Activated T-cell treated with anti-CD3 and anti-CD28 coated beads for 48 hours (primary cell): Measurements from ENCODE around the gene MED27.

Source experiments
- DNase-seq: peaks from one replicate; pipeline ENCODE4 v3.0.0-alpha.2; 2020; ENCODE audit warnings: low read depth

Gene MED27

DNA sequence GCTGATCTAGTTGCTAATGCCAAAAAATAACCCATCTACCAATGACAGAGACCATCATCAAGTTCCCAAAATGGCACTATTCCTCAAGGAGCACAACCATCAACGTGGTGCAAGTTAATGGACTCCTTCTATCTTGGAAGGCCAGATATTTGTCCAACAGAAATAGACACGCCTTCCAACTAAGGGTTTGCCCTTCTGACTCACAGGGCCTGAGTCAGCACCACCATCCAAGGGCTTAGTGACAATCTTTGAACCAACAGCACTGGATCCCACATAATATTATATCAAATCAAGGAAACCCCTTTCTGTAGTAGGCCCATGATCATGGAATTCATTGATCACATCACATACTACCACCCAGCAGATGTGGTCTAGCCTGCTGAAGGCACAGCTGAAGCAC is 84.3 kb downstream of the MED27 start:
- DNase-seq: no peak

DNA sequence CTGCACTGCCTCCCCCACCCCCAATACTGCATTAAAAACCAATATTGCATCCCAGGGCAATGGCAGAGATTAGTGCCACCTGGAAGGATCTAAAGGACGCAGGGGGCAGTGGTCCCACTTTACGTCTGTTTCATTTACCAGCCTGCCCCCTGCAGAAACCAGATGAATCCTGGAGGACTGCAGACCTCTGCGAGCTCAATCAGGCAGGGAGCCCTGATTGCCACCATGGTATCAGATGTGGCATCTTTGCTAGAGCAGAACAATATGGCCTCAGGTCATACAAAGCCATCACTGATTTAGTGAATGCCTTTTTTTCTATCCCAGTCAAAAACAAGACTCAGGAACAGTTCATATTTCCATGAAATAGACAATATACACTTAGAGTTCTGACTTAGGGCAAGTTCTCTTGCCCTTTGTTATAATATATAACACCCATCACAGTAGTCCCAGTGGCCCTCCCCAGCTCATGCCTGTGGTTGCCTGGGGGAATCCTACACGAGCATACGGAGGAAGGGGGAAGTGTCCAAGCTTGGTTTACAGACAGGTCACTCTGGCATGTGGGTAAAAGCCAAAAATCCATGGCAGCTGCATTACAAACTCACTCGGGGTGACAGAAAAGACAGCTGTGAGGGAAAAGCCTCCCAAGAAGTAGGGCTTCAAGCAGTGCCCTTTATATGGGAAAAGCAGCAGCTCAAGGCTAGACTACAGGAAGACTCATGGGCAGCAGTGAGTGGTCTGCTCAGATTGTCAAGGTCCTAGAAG is 85.1 kb downstream of the MED27 start:
- no peak for DNase-seq

DNA sequence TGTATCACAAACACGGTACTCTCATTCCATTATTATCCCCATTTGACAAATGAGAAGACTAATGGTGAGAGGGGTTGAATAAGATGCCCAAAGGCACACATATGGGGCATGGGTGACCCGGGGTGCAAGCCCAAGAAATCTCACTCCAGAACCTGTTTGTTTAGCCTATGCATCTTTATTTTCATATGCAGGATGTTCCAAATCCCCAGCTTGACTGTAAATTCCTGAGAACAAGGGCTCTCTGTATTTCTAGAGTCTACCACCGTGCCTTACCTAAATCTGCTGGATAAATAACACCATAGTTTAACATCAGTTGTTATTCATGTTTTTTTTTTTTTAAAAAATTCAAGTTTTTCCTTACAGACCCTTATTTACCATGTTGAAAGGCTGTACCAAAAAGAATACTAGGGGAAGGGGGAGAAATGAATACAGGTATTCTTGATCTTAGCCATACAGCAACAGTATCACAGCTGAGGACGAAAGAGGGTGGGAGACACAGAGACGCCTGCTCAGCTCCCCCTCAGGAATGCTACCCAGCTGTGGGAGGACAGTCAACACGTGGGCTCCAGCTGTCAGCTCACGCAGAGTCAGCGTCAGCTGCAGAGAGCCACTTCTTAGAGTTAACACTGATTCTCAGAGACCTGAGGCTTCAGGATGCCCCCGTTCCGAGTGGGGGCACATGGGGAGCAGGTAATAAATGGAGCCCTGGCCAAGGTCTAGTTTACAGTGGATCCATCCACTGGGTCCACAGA is 86.6 kb downstream of the MED27 start:
- no peak for DNase-seq

DNA sequence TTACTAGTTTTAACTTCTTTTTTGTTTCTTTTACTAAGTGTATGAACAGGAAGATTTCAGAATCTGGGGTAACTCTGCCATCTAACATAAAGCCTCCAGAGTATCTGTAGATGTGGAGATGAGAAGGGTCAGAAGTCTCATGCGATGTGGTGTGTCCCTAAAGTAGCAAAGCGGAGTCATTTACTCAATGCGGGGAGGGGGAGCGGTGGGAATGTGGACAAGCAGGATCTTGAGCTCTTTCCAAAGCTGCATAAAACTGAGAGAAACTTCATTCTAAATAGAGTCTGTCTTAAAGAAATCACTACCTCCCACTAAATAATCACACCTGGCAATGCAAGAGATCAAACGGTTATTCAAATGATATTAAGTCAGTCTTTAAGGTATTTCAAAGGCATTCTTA is 92.4 kb downstream of the MED27 start:
- DNase-seq: no peak

DNA sequence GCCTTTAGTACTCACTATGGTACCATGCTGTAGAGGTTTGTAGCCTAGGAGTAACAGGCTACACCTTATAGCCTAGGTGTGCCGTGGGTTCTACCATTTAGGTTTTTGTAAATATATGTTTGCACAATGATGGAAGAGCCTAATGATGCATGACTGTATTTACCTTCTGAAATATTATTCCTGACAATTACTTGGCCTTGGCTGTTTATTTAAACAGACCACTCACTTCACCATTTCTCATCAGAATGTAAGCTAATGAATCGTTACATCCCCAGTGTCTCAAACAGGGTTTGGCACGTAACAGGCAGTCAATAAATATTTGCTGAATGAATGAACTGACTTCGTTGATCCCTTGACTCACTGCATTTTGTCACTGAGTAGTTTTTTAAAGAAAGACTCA is 93.1 kb downstream of the MED27 start:
- no peak for DNase-seq

DNA sequence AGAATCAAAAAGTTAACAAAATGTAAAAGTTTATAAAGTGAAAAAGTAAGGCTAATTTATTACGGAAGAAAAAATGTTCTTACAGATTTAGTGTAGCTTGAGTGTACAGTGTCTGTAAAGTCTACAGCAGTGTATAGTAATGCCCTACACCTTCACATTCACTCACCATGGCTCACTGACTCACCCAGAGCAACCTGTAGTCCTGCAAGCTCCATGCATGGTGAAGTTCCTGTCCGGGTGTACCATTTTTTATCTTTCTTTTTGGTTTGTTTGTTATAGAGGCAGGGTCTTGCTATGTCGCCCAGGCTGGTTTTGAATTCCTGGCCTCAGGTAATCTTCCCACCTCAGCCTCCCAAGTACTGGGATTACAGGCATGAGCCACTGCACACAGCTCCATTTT is 93.6 kb downstream of the MED27 start:
- DNase-seq: no peak

DNA sequence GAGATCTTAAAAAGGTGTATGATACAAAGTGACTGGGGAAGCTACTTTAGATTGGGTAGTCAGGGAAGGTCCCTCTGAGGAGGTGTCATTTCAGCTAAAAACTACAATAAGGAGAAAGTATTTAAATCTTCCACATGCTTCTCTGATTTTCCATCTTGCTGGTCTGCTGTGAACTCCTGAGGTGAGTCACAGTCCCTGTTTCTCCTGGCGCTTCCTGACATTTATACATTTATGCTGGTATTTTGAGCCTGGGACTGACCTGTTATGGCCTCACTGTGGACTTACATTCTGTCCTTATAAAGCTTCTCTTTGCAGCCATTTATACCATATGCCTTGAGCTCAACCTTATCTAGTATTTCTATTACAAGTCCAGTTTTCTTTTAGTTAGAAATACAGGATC is 95.1 kb downstream of the MED27 start:
- no peak for DNase-seq

DNA sequence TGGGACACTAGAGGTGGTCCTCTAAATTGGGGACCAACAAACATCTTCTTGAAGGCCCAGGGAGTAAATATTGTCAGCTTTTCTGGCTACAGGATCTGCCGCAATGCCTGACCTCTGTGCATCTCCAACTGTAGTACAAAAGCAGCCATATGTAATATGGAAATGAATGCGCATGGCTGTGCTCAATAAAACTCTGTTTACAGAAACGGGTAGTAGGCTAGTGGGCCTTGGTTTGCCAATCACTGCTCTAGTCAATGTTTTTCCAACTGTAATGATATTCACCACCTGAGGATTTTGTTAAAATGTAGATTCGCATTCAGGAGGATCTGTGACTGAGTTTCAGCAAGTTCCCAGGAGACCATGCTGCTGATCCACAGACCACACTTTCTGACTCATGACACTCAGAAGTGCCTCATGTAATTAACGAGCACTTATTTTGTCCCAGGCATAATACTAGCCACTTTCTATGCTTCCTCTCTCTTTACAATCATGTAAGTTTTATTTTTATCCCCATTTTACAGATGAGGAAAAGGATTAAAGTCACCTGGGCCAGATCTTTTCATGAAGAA is 96.9 kb downstream of the MED27 start:
- DNase-seq: no peak

DNA sequence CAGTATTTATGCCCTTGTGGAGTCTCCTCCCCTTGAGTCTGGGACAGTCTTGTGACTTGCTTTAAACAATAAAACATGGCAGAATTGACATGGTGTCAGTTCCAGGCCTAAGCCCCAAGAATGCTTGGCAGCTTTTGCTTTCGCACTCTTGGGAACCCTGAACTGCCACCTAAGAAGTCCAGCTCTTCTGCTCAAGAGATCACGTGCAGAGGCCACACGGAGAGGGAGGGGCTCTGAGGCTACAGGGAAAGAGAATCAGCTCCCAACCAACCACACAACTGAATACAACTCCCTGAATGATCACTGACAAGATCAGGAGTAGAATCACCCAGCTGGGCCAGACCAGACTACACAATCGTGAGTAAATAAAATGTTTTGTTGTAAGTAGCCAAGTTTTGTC is 97.6 kb downstream of the MED27 start:
- DNase-seq: no peak

DNA sequence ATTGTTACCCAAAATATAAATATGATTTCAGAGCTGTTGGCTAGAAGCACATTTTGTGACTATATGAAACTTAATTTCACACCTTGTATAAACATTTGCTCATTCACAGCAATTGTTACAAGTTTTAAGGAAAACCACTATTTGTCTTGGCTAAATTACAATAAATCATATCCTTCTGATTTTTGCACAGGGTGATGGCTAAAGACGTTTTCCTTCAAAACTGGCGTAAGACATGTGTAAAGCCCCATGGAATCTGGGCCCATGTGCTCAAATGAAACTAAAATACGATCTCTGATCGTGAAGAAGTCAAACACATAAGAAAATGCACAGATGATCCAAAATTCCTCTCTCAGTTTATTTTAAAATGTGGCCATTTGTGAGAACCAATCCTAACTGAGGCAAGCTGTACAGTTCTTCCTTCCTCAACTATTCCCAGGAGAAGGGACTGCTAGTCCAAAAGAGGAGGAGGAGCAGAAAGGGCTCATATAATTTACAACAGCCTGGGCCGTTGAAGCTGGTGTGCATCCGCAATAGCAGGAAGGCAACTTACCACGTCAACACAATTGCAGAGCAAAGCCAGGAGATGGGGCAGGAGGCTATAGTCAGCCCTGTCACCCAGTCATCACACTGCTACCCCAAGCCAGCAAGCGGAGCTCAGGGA is 98.4 kb downstream of the MED27 start:
- no peak for DNase-seq

DNA sequence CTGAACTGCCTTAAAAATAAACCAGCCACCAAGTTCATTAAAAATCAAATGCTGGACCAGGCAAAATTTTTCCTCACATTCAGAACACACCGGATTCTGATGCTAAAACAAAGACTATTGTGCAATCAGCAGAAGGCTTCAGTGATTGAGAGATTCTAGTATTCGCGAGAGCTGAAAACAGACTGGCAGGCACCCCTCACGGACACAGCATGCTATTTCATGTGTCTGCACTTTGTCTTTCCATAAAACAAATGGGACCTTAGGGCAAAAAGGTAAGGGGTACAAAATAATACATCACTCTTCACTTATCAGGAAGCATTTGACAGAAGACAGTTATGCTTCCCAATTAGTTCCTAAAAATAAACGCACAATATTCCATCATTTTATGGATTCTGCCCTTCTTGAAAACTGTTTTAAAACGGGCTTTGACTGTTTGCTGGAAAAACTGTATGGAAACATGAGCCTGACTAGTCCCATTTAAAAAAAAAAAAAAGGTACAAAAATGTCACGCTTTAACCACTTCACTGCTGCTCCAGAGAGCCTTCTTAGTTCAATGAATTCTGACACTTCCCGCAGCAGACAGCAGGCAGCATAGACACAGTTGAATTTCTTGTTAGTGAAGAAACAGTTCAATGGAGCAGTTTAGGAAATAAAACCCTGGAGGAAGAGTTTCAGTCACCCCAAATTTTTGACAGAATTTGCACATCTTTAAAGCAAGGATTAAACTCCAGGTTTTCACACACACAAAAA is 99.2 kb downstream of the MED27 start:
- no peak for DNase-seq

DNA sequence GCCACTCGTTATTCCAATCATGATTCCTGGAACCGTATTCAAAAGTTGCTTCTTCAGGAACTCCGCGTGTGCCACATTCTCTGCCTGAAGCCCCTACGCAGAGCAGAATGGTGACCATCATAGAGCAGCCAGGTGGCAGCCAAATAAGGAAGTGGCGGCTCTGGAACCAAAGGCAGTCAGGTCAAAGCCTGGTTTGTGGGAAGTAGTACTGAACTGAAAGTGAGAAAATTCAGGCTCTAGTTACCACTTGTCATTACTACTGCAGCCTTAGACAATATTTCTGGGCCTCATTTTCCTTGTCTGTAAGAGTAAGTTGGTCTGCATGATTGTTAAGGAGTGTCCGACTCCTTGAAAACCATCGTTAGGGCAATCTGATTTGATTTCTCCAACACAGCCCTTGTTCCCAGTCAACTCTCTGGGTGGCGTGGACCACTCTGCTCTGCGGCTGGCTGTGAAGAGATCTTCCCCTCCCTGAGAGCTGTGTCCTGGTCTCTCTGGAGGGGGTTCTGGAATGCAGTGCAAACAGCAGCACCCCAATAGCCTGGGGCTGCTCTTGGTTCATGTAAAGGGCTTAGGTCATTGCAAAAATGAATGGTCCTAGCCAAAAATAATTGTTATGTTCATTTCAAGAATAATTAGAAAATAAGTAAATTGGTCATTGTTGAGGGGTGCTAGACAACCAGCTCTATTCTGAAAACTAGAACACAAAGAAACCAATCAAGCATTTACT is 102.4 kb downstream of the MED27 start:
- no peak for DNase-seq

DNA sequence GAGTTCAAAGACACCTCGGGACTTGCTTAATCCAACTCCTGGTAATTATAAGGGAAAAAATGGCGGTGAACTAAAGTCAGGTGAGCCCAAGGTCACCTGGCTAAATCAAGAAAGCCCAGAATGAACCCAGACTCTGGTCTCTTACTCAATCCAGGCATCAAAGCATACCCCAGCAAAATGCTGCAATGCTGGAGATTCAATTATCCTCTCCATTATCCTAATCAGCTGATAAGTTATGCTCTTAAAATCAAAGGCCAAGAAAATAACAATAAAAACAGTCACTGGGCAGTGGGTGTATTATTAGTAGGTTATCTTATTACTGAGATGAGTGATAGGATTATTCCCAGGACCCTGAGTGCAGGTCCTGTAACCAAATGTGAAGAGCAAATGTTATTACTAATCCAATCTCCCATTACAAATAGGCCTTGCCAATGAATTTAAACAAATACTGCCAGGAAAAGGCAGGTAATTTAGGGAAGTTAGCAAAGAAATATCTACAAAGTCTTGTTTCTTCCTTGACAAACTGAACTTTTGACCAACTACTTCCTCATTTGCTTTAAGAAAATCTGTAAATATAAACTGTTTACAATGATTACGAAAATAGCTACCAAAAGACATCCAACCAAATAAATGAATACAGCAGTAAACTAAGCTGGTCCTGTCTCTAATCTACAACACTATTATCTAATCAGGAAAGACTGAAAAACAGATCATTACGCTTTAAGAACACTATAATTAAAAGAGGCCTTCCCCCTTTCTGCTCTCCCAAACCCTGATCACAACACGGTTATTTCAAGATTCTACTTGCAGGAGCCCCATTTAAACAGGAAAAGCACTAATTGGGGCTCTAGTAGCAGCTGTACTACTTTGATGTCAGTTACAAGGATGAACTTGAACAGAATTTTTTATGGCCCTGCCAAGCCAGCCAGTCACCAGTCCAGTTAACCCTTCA is 103.2 kb downstream of the MED27 start:
- no peak for DNase-seq

DNA sequence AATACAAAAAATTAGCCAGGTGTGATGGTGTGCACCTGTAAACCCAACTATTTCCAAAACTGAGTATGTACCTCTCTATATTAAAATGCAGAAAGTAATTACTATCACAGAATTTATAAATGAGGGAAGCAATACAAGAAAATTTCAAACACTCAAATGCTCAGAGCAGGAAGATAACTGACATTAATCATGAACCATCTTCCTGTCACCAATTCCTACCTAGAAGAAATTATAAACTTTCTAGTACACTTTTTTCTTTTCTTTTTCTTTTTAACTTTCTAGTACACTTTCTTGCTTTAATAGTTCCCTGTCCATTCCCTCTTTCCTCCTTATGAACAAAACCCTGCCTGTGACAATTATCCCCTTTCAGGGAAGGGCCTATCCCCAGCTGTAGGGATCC is 106.8 kb downstream of the MED27 start:
- no peak for DNase-seq

DNA sequence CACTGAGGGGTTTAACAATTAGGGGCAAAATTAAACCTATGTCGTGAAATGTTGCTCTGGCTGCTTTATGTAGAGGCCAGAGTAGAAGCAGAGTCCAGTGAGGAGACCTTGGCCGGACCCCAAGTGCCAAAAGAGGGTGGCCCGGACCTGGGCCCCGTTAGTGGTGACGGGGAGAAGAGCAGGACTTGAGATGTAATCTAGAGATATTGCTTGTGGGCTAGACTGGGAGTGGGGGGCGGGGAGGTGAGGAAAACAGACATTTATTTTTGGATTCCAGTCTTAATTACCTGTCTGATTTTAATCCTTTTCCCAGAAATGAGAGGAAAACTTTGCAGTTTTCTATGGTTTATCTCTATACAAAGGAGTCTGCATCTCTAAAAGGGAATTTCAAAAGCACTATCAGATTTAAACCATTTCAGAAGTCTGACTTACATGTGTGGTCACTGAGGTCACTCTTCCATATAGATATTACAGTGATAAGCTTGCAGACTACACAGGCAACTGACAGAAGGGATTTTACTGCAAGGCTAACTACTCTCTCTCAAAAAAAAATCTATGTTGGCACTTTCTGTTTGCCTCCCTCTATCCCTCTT is 108.1 kb downstream of the MED27 start:
- no peak for DNase-seq

DNA sequence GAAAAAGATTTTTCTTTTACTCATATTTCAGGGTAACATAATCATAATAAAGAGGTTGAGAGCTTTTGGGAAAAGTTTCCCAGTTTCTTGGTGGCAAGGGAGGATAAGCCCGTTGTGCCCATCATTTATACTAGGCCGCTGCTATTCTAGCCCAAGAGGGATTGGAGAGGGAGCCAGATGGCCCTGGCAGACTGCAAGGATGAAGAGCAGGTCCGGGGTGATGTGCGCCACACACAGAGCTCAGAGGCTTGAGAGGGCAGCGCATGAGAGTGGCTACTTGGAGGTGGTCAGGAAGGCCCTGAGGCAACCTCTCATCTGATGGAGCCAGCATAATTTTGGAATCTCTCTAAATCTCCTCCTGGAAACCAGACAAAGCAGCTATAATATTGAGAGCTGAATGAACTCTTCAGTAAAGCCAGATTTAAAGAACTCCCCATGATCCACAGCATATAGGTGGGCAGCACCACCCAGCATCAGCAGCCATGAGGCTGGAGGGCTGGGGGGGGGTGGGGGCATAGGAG is 110.1 kb downstream of the MED27 start:
- DNase-seq: no peak

DNA sequence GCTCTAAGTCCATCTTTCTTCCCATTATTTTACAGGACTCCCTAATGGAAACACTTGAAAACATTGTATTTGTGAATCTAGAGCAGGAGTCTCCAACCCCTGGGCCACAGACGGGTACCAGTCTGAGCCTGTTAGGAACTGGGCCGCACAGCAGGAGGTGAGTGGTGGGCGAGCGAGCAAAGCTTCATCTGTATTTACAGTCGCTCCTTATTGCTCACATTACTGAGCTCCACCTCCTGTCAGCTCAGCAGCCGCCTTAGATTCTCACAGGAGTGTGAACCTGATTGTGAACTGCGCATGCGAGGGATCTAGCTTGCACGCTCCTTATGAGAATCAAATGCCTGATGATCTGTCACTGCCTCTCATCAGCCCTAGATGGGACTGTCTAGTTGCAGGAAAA is 111.0 kb downstream of the MED27 start:
- DNase-seq: no peak

DNA sequence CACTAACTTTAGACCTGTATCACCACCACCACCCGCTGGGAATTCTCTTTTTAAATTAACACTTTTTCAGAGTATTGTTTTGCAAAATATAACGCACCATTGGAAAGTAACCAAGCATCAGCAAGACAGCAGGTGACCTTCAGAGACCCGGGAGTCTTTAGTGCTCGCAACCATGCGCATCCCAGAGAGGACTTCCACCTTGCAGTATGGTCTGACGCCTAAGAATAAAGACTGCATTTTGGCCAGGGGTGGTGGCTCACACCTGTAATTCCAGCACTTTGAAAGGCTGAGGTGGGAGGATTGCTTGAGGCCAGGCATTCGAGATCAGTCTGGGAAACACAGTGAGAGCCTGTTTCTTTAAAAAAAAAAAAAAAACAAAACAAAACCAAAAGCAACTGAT is 113.8 kb downstream of the MED27 start:
- DNase-seq: no peak

DNA sequence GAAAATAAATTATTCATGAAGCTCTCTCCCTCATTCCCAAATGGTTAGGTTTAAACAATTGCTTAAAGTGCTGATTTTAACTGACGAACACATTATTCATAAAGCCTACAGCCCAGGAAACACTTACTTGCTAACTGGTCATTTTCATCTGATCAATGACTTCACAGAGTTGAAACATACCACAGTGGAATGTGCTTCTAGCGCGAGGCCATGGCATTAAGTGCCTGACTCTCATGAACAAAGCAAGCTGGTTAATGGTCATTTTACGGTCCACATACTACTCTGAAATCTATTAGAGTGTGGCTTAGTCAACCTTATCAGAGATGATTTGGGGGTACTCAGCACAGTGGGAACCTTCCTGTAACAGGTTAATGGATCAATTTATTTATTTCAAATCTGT is 114.6 kb downstream of the MED27 start:
- DNase-seq: no peak
